ENCODE data around the gene NUP50.

Gene NUP50

GRCh38 chr22:45136594-45136993 lies 27.1 kb upstream of the NUP50 start:
- no peak overlapping the region for H3K27ac ChIP-seq (replicated peaks)
- no peak for DNase-seq (ENCODE audit: low read depth in 1 of 2, low spot score in 1 of 2)
- TF ChIP-seq CTCF (IDR thresholded peaks at IDR 0.05; ENCODE audit: insufficient read depth, low read length) (no peak), REST (IDR thresholded peaks at IDR 0.05; ENCODE audit: insufficient replicate concordance, low read depth) (no peak), POLR2AphosphoS5 (IDR thresholded peaks at IDR 0.05; ENCODE audit: low read depth) (no peak), GABPA (IDR thresholded peaks at IDR 0.05; ENCODE audit: low read depth) (no peak), SPI1 (IDR thresholded peaks at IDR 0.05; ENCODE audit: borderline replicate concordance, low read depth) (no peak)

GRCh38 chr22:45139693-45140092 lies 24.0 kb upstream of the NUP50 start:
- no peak for TF ChIP-seq CTCF (IDR thresholded peaks at IDR 0.05; ENCODE audit: insufficient read depth, low read length)

More at GRCh38 chr22:45136594-45136993, 27.1 kb upstream of the NUP50 start:
- H3K27me3 ChIP-seq (ENCODE audit: insufficient read depth, poor library complexity, severe bottlenecking) = no peaks in the 10 kb centered on the region
- no peak overlapping the region for H3K4me3 ChIP-seq (replicated peaks; ENCODE audit: insufficient read depth, low read length)

GRCh38 chr22:45142376-45142775 lies 21.3 kb upstream of the NUP50 start:
- no peaks in the 10 kb centered on the region for H3K27me3 ChIP-seq (ENCODE audit: insufficient read depth, poor library complexity, severe bottlenecking)
- H3K4me3 ChIP-seq (replicated peaks; ENCODE audit: insufficient read depth, low read length) = no peak overlapping the region
- DNase-seq (ENCODE audit: low read depth in 1 of 2, low spot score in 1 of 2) = no peak
- H3K27ac ChIP-seq (replicated peaks) = no peak overlapping the region
- TF ChIP-seq SPI1 (IDR thresholded peaks at IDR 0.05; ENCODE audit: borderline replicate concordance, low read depth) (no peak), CTCF (IDR thresholded peaks at IDR 0.05; ENCODE audit: insufficient read depth, low read length) (no peak), REST (IDR thresholded peaks at IDR 0.05; ENCODE audit: insufficient replicate concordance, low read depth) (no peak), POLR2AphosphoS5 (IDR thresholded peaks at IDR 0.05; ENCODE audit: low read depth) (no peak), GABPA (IDR thresholded peaks at IDR 0.05; ENCODE audit: low read depth) (no peak)

More at GRCh38 chr22:45139693-45140092, 24.0 kb upstream of the NUP50 start:
- no peak overlapping the region for H3K27ac ChIP-seq (replicated peaks)
- no peak for DNase-seq (ENCODE audit: low read depth in 1 of 2, low spot score in 1 of 2)
- H3K27me3 ChIP-seq (ENCODE audit: insufficient read depth, poor library complexity, severe bottlenecking) = no peaks in the 10 kb centered on the region
- H3K4me3 ChIP-seq (replicated peaks; ENCODE audit: insufficient read depth, low read length) = no peak overlapping the region

- Histone ChIP-seq H3K4me3 (replicated peaks; ENCODE audit: insufficient read depth, low read length) (no peak overlapping the region), H3K27ac (replicated peaks) (no peak overlapping the region), H3K27me3 (ENCODE audit: insufficient read depth, poor library complexity, severe bottlenecking) (no peaks in the 10 kb centered on the region)
- DNase-seq (ENCODE audit: low read depth in 1 of 2, low spot score in 1 of 2) = no peak
- no peak for TF ChIP-seq CTCF (IDR thresholded peaks at IDR 0.05; ENCODE audit: insufficient read depth, low read length)
These were observed 18.8 kb upstream of the NUP50 start for GRCh38 chr22:45144916-45145315.

Measured in HL-60 (cell line).